HEK293 (cell line): Measurements from ENCODE around the gene ARHGAP36.

ENCODE experiments used
- CTCF ChIA-PET: fragments of 350-600 bp; formaldehyde crosslinking; extraction: SDS; loops from one replicate; lab custom pipeline; 2021; ENCODE audit warnings: antibody characterized with exemption; lab: Yijun Ruan, JAX
- POLR2A ChIA-PET: fragments of 300-600 bp; formaldehyde crosslinking; extraction: SDS; loops from one replicate; lab custom pipeline; 2020; ENCODE audit warnings: antibody characterized with exemption, inconsistent platforms; lab: Yijun Ruan, JAX
- H3K27ac ChIP-seq: fragments of 200-500 bp; sonication (Bioruptor generic); 2 replicates; pipeline ENCODE4 v1.5.1; 2014; ENCODE audit warnings: low read depth, low read length, control low read depth, inconsistent platforms; ENCODE audit errors: extremely low read depth
- H3K36me3 ChIP-seq, 2 experiments: fragments of 200-500 bp in 1 of 2; sonication (Bioruptor generic) in 1 of 2; 1 replicate in 1 of 2; 2 replicates in 1 of 2; pipeline ENCODE4 v1.5.1; 2014 to 2017; ENCODE audit warnings: inconsistent platforms in 2 of 2, low read length in 2 of 2; ENCODE audit not compliant: control insufficient read depth in 2 of 2, insufficient read depth in 1 of 2
- H3K4me1 ChIP-seq: fragments of 200-500 bp; sonication (Bioruptor generic); 2 replicates; pipeline ENCODE4 v1.5.1; 2014; ENCODE audit warnings: mild to moderate bottlenecking, low read length, inconsistent platforms; ENCODE audit not compliant: control insufficient read depth, insufficient read depth
- H3K4me3 ChIP-seq: 2 replicates; pipeline ENCODE4 v1.5.1; 2011; ENCODE audit warnings: low read depth, mild to moderate bottlenecking, control low read depth, low read length, moderate library complexity
- H3K9me3 ChIP-seq: fragments of 200-500 bp; sonication (Bioruptor generic); 2 replicates; pipeline ENCODE4 v1.5.1; 2014; ENCODE audit warnings: low read depth, low read length, inconsistent platforms; ENCODE audit not compliant: control insufficient read depth, insufficient read depth
- BCL11A ChIP-seq: fragments of 450-650 bp; formaldehyde crosslinking; IDR thresholded peaks from 2 replicates; pipeline ENCODE4 v1.5.1; 2016; ENCODE audit warnings: low read depth, missing biosample characterization, missing genetic modification characterization
- GLIS2 ChIP-seq: fragments of 450-650 bp; formaldehyde crosslinking; IDR thresholded peaks from 2 replicates; pipeline ENCODE4 v1.5.1; 2016; ENCODE audit warnings: missing biosample characterization, missing genetic modification characterization
- KLF9 ChIP-seq: fragments of 450-650 bp; formaldehyde crosslinking; IDR thresholded peaks from 2 replicates; pipeline ENCODE4 v1.5.1; 2016; ENCODE audit warnings: missing biosample characterization, missing genetic modification characterization, low read depth
- MZF1 ChIP-seq: fragments of 450-650 bp; formaldehyde crosslinking; IDR thresholded peaks from 2 replicates; pipeline ENCODE4 v1.5.1; 2017; ENCODE audit warnings: missing biosample characterization, missing genetic modification characterization, borderline replicate concordance
- ZBTB48 ChIP-seq: fragments of 450-650 bp; formaldehyde crosslinking; IDR thresholded peaks from 2 replicates; pipeline ENCODE4 v1.5.1; 2016; ENCODE audit warnings: missing biosample characterization, missing genetic modification characterization
- ZBTB7A ChIP-seq: fragments of 450-650 bp; formaldehyde crosslinking; IDR thresholded peaks from 2 replicates; pipeline ENCODE4 v1.5.1; 2016; ENCODE audit warnings: low read depth, missing biosample characterization, missing genetic modification characterization
- ZNF10 ChIP-seq: fragments of 450-650 bp; formaldehyde crosslinking; IDR thresholded peaks from 2 replicates; pipeline ENCODE4 v1.5.1; 2017; ENCODE audit warnings: missing biosample characterization, missing genetic modification characterization
- ZNF133 ChIP-seq: fragments of 450-650 bp; formaldehyde crosslinking; IDR thresholded peaks from 2 replicates; pipeline ENCODE4 v1.5.1; 2016; ENCODE audit warnings: missing biosample characterization, missing genetic modification characterization
- ZNF175 ChIP-seq: fragments of 450-650 bp; formaldehyde crosslinking; IDR thresholded peaks from 2 replicates; pipeline ENCODE4 v1.5.1; 2016; ENCODE audit warnings: missing biosample characterization, missing genetic modification characterization
- ZNF302 ChIP-seq: fragments of 450-650 bp; formaldehyde crosslinking; IDR thresholded peaks from 2 replicates; pipeline ENCODE4 v1.5.1; 2016; ENCODE audit warnings: missing biosample characterization, missing genetic modification characterization, low read depth
- ZNF626 ChIP-seq: fragments of 450-650 bp; sonication (Bioruptor Pico); formaldehyde crosslinking; IDR thresholded peaks from 2 replicates; pipeline ENCODE4 v1.5.1; 2018; ENCODE audit warnings: missing biosample characterization, missing genetic modification characterization, inconsistent platforms
- ZNF660 ChIP-seq: fragments of 450-650 bp; IDR thresholded peaks from 2 replicates; pipeline ENCODE4 v1.5.1; 2018; ENCODE audit warnings: missing biosample characterization, mild to moderate bottlenecking, missing genetic modification characterization
- ZNF677 ChIP-seq: fragments of 450-650 bp; IDR thresholded peaks from 2 replicates; pipeline ENCODE4 v1.5.0; 2018; ENCODE audit warnings: missing biosample characterization, mild to moderate bottlenecking, missing genetic modification characterization, moderate library complexity
- ZSCAN16 ChIP-seq: fragments of 450-650 bp; formaldehyde crosslinking; IDR thresholded peaks from 2 replicates; pipeline ENCODE4 v1.5.1; 2016; ENCODE audit warnings: missing biosample characterization, missing genetic modification characterization
- TF ChIP-seq, protein P1 (sequence below): fragments of 450-650 bp; formaldehyde crosslinking; IDR thresholded peaks from 2 replicates; pipeline ENCODE4 v1.5.1; 2016; ENCODE audit warnings: missing biosample characterization, missing genetic modification characterization
- TF ChIP-seq, protein P2 (sequence below): fragments of 450-650 bp; formaldehyde crosslinking; IDR thresholded peaks from 2 replicates; pipeline ENCODE4 v1.5.1; 2016; ENCODE audit warnings: missing biosample characterization, missing genetic modification characterization, borderline replicate concordance
- TF ChIP-seq, protein P3 (sequence below): fragments of 450-650 bp; formaldehyde crosslinking; IDR thresholded peaks from 2 replicates; pipeline ENCODE4 v1.5.1; 2016; ENCODE audit warnings: missing biosample characterization, missing genetic modification characterization
- TF ChIP-seq, protein P4 (sequence below): fragments of 450-650 bp; formaldehyde crosslinking; IDR thresholded peaks from 2 replicates; pipeline ENCODE4 v1.5.1; 2016; ENCODE audit warnings: missing biosample characterization, missing genetic modification characterization, low read depth

ARHGAP36 gene

DNA sequence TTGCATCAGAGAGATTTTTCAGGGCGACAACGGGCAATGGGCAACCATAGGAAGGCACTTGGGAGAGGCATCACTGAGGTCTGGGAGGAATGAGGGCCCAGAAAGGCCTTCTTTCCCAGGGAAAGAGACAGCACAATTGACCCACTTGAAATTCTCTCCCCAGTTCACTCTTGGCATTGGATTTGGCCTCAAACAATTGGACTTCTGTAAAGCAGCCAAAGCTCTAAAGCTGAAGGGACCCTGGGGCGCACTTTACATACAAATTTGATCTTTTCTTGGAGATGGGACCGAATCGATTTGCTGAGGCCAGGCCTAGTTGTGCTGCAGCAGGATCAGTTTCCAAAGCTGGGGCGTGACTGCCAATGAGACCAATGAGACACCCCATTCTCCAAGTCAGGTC lies 3.2 kb downstream of the ARHGAP36 start:
- ChIA-PET CTCF (interaction anchor here (0.6 to 0.8 kb wide), 3 partner anchors 66 to 616 kb away, joined by 3 to 5 read pairs (median 4); no protein-coding TSS in a partner anchor), POLR2A (no interaction called here)
- no peak overlapping the region for H3K27ac ChIP-seq
- H3K36me3 ChIP-seq, result no peaks in the 10 kb centered on the region
- H3K9me3 ChIP-seq, result no peaks in the 10 kb centered on the region
- no peaks in the 10 kb centered on the region for H3K4me1 ChIP-seq
- H3K4me3 ChIP-seq, result no peak overlapping the region
- TF ChIP-seq, protein P1, sequence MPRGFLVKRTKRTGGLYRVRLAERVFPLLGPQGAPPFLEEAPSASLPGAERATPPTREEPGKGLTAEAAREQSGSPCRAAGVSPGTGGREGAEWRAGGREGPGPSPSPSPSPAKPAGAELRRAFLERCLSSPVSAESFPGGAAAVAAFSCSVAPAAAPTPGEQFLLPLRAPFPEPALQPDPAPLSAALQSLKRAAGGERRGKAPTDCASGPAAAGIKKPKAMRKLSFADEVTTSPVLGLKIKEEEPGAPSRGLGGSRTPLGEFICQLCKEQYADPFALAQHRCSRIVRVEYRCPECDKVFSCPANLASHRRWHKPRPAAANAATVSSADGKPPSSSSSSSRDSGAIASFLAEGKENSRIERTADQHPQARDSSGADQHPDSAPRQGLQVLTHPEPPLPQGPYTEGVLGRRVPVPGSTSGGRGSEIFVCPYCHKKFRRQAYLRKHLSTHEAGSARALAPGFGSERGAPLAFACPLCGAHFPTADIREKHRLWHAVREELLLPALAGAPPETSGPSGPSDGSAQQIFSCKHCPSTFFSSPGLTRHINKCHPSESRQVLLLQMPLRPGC, result no peak

DNA sequence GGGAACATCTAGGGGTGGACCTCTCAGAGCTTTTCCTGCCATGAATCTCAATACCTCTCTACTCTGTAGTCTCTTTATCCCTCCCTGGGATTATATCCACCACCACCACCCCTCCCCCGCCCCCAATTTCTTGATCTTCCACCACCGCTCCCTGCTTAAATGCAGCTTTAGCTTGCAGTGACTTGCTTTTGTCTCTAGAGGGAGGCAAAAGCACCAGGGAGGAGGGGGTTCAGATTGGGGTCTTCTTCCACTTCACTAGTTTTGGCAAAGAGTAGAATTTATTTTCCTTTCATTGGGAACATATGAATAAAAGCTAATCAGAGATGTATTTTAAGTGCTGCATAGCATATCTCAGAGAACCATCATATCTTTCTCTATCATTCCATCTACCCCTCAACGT lies 5.5 kb downstream of the ARHGAP36 start:
- H3K36me3 ChIP-seq, result no peaks in the 10 kb centered on the region
- ChIA-PET CTCF (interaction anchor here (0.6 to 1.1 kb wide), 4 partner anchors 17 to 614 kb away, joined by 3 to 4 read pairs (median 3); no protein-coding TSS in a partner anchor), POLR2A (interaction anchor here (0.6 kb wide), 1 partner anchor 9 kb away, joined by 4 read pairs; no protein-coding TSS in a partner anchor)
- no peak overlapping the region for H3K4me3 ChIP-seq
- no peak for TF ChIP-seq ZNF660 (tag by site-specific recombination)
- no peak for TF ChIP-seq BCL11A (tag by site-specific recombination)
- TF ChIP-seq ZSCAN16, result no peak
- no peak for TF ChIP-seq KLF9 (tag by site-specific recombination)
- no peak for TF ChIP-seq ZNF175 (tag by site-specific recombination)
- TF ChIP-seq, protein P2, sequence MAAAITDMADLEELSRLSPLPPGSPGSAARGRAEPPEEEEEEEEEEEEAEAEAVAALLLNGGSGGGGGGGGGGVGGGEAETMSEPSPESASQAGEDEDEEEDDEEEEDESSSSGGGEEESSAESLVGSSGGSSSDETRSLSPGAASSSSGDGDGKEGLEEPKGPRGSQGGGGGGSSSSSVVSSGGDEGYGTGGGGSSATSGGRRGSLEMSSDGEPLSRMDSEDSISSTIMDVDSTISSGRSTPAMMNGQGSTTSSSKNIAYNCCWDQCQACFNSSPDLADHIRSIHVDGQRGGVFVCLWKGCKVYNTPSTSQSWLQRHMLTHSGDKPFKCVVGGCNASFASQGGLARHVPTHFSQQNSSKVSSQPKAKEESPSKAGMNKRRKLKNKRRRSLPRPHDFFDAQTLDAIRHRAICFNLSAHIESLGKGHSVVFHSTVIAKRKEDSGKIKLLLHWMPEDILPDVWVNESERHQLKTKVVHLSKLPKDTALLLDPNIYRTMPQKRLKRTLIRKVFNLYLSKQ (tag by site-specific recombination), result no peak
- TF ChIP-seq ZBTB7A (tag by site-specific recombination), result no peak
- TF ChIP-seq ZNF133 (tag by site-specific recombination), result no peak
- no peak for TF ChIP-seq MZF1 (tag by site-specific recombination)
- TF ChIP-seq, protein P3, sequence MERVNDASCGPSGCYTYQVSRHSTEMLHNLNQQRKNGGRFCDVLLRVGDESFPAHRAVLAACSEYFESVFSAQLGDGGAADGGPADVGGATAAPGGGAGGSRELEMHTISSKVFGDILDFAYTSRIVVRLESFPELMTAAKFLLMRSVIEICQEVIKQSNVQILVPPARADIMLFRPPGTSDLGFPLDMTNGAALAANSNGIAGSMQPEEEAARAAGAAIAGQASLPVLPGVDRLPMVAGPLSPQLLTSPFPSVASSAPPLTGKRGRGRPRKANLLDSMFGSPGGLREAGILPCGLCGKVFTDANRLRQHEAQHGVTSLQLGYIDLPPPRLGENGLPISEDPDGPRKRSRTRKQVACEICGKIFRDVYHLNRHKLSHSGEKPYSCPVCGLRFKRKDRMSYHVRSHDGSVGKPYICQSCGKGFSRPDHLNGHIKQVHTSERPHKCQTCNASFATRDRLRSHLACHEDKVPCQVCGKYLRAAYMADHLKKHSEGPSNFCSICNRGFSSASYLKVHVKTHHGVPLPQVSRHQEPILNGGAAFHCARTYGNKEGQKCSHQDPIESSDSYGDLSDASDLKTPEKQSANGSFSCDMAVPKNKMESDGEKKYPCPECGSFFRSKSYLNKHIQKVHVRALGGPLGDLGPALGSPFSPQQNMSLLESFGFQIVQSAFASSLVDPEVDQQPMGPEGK (tag by site-specific recombination), result no peak
- TF ChIP-seq ZNF677 (tag by site-specific recombination), result no peak
- no peak for TF ChIP-seq ZBTB48
- no peak for TF ChIP-seq ZNF10 (tag by site-specific recombination)
- no peak for TF ChIP-seq GLIS2 (tag by site-specific recombination)
- TF ChIP-seq ZNF302 (tag by site-specific recombination), result no peak
- TF ChIP-seq, protein P4, sequence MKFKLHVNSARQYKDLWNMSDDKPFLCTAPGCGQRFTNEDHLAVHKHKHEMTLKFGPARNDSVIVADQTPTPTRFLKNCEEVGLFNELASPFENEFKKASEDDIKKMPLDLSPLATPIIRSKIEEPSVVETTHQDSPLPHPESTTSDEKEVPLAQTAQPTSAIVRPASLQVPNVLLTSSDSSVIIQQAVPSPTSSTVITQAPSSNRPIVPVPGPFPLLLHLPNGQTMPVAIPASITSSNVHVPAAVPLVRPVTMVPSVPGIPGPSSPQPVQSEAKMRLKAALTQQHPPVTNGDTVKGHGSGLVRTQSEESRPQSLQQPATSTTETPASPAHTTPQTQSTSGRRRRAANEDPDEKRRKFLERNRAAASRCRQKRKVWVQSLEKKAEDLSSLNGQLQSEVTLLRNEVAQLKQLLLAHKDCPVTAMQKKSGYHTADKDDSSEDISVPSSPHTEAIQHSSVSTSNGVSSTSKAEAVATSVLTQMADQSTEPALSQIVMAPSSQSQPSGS (tag by site-specific recombination), result no peak
- no peak for TF ChIP-seq ZNF626 (tag by site-specific recombination)
- no peaks in the 10 kb centered on the region for H3K9me3 ChIP-seq
- no peak overlapping the region for H3K27ac ChIP-seq
- H3K4me1 ChIP-seq, result no peaks in the 10 kb centered on the region
